ENCODE measurements around the gene RARB.

The RARB gene

DNA sequence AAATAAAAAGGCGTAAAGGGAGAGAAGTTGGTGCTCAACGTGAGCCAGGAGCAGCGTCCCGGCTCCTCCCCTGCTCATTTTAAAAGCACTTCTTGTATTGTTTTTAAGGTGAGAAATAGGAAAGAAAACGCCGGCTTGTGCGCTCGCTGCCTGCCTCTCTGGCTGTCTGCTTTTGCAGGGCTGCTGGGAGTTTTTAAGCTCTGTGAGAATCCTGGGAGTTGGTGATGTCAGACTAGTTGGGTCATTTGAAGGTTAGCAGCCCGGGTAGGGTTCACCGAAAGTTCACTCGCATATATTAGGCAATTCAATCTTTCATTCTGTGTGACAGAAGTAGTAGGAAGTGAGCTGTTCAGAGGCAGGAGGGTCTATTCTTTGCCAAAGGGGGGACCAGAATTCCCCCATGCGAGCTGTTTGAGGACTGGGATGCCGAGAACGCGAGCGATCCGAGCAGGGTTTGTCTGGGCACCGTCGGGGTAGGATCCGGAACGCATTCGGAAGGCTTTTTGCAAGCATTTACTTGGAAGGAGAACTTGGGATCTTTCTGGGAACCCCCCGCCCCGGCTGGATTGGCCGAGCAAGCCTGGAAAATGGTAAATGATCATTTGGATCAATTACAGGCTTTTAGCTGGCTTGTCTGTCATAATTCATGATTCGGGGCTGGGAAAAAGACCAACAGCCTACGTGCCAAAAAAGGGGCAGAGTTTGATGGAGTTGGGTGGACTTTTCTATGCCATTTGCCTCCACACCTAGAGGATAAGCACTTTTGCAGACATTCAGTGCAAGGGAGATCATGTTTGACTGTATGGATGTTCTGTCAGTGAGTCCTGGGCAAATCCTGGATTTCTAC is at the start of gene RARB:
RARB (plus strand) TSS at position 322 of the 847 bp plus-strand sequence; CDS start at position 791, 469 bp downstream.
- DNase-seq, result peak; percentile 29 to 89 (median 61)
- intact Hi-C loops (cut with DNase I), result no loop called here

DNA sequence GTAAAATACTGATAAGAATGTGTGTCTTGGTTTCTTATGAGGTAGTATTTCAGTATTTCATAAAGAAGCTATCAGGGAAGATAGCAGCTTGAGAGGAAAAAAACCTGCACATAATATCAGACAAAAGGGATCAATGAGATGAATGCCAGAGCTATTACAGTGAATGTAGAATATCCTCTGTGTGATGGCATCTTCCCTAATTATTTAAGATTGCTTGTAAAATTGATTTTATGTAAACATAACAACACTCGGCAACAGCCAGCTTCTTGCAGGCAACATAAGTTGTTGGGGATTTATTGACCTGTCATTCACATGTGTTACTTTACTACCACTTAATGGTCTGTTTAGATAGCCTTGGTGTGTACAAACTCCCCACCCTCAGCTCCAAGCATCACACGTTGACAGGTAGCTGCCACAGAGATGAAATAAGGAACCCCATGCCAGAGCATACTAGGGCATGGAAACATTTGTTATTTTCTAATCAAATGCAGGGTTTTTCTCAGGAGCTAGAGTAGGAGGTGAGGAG is 49.2 kb upstream of the RARB start:
- intact Hi-C loops (cut with DNase I), result no loop called here

DNA sequence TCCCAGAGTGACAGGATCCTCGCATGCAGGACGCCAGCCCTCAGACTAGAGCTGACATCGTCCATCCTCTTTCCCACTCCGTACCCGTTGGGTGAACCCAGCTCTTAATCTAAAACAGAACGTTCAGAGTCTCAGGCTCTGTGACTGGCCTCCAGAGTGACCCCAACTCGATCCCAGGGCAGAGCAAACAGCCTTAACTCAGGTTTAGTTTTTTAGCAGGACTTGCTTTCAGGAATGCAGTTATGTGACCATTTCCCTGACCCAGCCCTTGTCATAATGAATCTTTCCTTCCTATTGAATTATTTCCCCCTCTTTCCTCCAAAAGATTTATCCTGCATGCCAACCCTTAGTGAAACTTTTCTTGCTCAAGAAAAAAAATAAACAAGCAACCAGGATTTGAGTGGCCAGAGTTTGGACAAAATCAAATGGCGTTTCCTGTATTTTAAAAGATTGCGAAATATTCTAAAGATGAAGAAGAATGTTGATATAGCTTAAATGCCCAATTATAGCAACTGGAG is 47.8 kb upstream of the RARB start:
- intact Hi-C loops (cut with DNase I), result no loop called here
- DNase-seq, result no peak

More for the DNA sequence above, 49.2 kb upstream of the RARB start:
- DNase-seq, result no peak

DNA sequence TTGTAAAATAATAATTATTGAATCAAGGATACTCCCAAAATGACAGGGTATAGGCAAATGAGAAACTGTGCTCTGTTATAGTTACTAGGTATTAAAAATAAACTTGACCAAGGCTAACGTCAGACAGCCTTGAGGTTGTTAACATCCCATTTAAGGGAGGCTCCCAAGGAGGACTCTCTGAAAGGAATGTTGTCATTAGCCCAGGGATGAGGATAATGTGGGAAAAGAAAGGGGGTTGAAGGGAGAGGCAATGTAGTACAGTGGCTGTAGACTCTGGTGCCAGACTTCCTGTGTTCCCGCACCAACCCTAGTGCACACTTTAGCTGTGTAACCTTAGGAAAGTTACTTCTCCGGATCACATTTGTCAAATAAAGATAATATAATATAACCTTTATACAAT is 47.0 kb upstream of the RARB start:
- intact Hi-C loops (cut with DNase I), result no loop called here
- no peak for DNase-seq

DNA sequence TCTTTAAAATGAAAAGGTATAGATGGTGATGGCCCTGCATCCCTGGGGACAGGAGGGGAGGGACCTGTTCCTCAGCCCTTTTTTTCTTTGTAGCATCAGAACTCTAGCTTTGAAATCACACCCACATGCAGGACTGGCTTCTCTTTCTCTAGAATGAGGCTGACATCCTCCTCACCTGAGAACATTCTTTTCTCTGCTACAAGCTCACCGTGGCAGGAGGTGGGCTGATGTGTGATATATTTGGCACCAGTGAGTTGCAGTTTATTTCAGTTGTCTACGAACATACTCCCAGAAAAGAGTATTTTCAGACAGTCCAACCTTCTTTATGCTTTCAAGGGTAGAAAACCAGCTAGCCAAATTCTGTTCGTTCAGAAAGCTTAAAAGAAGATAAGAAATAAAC is 43.6 kb upstream of the RARB start:
- intact Hi-C loops (cut with DNase I), result no loop called here
- DNase-seq, result no peak

DNA sequence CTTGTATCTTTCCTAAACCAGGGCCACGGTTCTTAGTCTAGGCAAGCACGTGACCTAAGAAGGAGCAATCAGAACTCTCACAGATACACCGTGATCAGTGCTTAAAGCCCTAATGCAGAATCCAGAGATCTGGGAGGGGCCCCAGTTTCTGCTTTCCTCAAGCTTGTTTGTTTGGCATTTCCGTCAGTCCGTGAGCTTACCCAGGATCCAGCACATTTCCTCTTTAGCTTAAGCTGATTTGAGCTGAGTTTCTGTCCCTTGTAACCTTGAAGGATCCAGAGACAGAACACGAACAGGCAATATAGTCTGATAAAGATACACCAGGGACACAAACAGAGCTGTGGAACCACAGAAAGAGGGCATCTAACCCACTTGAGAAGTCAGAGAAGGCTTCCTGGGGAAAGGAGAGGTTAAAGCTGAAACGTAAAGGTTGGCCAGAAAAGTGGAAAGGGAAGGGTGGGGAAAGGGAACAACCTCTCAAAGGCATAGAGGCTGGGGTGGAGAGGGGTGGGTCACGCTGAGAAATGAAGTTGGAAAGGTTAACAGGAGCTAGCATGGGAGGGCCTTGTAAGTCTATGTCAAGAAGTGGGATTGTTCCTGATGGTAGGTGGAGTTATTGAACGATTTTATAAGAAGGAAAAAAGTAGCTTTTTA is 42.1 kb upstream of the RARB start:
- no peak for DNase-seq
- intact Hi-C loops (cut with DNase I), result no loop called here

DNA sequence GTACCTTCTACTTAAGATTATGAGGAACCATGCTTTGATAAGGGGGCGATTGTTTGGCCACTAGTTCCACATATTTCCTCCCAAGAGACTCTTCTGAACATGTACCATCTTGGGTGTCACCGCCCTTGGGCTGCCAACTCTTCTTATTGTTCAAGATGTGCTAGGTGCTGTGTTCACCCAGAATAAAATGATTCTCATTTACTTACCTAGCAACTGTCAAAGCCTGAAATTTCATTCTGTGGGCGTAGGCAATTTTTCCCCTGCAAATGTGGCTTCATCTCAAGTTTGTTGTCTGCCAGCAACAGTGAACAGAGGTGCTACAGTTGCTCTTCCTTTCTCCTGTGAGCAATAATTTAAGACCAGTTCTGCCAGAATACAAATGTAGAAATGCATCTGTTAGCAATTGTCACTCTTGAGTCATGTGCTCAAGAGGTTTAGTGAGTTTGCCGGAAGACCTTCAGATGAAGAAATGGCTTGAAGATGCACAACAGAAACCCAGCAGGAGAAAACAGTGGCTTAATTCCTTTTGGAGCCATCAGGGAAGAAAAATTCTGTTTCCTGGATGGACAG is 41.3 kb upstream of the RARB start:
- intact Hi-C loops (cut with DNase I), result no loop called here
- DNase-seq, result peak in 1 of 10 donors; percentile 12

DNA sequence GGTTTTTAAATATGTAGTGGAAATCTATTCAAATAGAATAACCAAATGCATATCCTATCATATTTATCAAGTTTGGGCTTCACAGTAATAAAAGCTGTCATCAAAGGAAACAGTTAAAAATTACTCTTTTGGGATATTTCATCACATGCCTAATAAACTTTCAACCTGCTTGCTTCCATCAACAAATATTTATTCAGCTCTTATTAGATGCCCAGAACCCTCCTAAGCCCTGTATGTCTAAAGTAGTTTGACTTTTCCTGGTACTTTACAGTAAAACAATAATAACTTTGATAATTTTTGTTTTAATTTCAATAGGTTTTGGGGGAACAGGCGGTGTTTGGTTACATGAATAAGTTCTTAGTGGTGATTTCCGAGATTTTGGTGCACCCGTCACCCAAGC is 37.5 kb upstream of the RARB start:
- no peak for DNase-seq
- intact Hi-C loops (cut with DNase I), result no loop called here

DNA sequence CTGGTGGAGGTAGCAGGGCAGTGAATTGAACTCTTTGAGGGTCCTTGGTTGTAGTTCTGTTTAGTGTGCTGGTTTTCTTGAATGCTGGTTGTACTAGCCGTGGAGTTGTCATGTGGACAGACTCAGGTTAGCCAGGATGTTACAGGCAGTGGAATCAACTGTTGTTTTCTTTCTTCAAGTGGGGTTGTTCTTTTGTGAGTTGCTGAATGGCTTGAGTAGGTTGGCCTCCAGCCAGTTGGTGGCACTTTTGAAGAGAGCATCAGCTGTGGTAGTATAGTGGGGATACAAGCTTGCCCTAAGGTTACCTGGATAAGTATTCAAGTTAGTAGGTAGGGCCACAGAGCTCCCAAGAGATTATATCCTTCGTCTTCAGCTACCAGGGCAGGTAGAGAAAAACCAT is 31.8 kb upstream of the RARB start:
- intact Hi-C loops (cut with DNase I), result no loop called here
- no peak for DNase-seq

DNA sequence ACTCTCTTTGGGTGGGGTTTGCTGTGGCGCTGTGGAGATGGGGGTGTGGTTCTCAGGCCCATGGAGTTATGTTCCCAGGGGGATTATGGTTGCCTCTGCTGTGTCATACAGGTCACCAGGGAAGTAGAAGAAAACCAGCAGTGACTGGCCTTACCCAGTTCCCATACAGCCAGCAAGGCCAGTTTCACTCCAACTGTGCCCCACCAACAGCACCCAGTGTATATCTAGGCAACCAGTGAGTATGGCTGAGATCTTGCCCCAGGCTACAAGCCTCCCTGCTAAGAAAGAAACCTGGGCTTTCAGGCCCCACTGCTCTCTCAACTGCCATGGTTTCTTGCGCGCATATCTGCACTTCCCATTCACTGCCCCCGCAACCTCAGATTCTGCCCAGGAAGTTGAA is 31.4 kb upstream of the RARB start:
- intact Hi-C loops (cut with DNase I), result no loop called here
- no peak for DNase-seq

DNA sequence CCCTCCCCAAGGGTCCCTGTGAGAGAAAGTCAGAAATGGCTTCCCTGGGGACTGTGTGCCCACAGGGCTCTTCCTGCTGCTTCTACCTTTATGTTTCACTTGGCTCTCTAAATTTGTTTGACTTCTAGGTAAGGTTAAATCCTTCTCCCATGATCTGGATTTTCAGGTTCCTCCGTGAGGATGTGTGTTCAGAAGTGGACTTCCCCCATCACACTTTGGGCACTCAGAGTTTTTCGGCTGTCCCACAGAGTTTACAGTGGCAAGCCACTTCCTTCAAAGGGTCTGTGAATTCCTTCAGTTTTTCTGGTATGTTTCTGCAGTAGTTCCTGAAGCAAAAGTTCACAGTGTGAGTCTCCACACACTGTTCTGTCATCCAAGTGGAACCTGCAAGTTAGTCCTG is 30.9 kb upstream of the RARB start:
- intact Hi-C loops (cut with DNase I), result no loop called here
- DNase-seq, result no peak

DNA sequence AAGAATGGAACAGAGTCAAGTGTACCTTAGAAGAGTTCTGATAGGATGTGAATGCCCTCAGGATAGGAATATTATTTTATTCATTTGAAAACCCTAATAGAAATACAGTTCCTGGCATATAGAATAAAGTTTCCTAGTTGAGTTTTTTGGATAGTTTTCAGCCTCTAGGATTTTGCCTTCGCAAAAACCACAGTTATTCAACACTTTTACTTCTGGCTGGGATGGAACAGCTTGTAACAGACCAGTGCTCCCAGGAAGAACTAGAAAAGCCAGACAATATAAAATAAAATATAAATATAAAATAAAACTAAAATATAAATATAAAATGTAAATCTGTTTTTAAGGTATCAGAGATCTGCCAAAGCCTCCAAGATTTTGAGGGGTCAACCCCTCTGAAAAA is 27.5 kb upstream of the RARB start:
- intact Hi-C loops (cut with DNase I), result no loop called here

DNA sequence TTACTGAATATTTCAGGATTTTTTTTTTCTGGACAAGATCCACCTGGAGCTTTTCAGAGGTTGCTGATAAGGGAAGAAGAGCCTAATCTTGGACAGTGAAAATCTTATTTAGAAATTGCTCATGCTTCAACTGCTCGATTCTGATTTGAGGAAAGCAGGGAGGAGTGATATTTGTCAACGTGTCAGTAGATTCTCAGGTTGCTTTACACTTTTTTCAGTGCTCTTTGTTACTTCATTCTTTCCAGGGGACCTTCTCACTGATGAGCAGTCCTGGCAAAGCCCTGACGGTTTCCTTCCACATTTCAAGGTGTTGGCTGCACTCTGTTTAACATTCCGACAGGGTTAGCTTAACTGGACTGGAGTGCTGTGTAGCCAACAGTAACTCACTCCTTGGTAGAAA is 24.1 kb upstream of the RARB start:
- intact Hi-C loops (cut with DNase I), result no loop called here

More for the DNA sequence above, 27.5 kb upstream of the RARB start:
- DNase-seq, result no peak

DNA sequence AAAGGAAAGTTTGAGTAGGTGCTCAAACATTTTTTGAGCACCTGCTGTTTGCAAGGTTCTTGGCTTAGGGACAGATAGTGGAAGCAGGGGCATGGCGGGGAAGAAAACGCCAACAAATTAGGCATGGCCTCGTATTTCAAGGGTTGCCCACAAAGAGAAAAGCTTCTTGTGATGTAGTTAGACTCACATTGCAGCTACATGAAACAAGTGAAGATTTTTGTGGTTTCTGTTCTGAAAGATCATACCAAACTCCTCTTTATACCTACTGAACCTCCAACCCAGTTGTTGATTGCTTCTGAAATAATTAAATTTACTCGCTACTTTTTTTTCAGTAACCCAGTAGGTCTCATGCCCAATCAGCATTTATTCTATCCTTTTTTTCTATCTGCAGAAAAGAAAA is 23.5 kb upstream of the RARB start:
- intact Hi-C loops (cut with DNase I), result no loop called here
- DNase-seq, result no peak

More for the DNA sequence above, 24.1 kb upstream of the RARB start:
- no peak for DNase-seq

DNA sequence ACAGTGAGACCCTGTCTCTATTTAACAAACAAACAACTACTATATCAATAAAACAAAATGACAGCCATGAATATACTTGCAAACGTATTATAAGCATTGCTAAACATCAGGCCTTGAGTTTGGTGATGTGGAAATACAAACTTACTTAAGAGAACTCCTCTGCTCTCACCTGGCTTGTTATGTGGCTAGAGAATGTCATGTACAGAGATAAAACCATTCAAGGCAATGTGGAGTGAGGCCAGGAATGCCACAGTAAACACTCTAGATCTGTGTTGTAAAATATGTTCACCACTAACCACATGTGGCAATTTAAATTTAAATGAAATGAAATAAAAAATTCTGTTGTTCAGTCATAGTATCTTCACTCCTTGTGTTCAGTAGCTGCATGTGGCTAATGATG is 22.7 kb upstream of the RARB start:
- DNase-seq, result no peak
- intact Hi-C loops (cut with DNase I), result no loop called here

DNA sequence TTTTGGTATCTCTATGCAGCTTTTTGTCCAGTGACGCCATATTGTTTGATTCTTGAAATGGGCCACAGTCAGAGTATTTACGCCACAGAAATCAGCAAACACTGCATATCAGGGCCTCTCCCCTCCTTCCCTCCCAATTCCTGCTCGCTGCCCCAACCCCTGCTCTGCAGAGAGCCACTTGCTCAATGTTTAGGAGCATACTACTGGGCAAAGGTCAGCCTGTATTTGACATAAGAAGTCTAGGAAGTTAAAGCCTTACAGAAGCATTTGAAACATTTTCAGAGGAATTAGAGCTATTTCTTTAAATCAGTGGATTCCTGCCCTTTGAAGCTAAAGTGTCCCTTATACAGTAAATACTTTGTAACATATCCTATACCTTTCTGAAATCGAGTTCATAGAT is 17.4 kb upstream of the RARB start:
- intact Hi-C loops (cut with DNase I), result no loop called here
- no peak for DNase-seq

DNA sequence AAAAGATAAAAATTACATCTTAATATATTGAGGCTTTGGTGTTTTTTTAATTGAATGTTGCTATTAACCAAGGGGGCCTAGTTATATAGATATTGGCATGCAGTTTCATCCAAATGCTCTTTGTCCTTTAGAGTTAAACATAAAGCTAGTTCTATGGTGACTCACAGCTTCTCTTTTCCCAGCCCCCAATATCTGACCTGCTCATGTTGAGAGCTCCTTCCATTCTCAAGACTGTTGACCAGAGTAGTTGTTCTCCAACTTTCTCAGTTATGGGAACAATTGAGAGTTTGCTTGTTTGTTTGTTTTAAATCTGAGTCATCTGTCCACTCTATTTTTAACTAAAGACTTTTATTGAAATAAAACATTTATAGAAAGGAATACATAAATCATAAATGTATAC is 15.8 kb upstream of the RARB start:
- DNase-seq, result no peak
- intact Hi-C loops (cut with DNase I), result no loop called here

DNA sequence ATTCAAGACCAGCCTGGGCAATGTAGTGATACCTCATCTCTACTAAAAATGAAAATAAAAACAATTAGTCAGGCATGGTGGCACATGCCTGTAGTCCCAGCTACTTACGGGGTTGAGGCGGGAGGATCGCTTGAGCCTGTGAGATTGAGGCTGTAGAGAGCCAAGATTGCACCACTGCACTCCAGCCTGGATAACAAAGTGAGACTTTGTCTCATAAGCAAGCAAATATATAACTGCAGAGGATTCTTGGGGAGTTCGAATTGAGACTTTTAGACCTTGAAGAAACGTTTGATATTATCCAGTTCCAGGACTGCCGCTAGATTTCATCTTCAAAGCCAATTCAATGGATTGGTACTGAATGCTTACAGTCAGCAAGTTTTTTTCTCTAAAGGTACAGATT is 11.9 kb upstream of the RARB start:
- DNase-seq, result no peak
- intact Hi-C loops (cut with DNase I), result no loop called here

DNA sequence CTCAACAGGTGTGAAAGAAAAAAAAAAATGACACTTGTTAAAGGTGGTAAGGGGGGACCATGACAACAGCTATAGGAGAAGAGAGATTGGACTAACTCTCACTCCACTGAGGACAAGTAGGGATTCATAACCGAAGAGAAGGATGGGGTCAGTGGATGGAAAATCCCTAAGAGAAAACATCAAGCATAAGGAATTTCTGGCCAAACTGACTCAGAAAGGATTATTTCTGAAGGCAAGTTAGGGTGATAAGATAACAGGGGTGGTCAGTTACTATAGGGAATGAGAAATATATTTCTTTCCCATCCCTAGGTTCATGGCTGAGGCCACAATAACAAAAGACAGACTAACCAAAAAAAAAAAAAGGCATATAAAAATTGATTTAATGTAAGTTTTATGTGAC is 9.5 kb upstream of the RARB start:
- DNase-seq, result no peak
- intact Hi-C loops (cut with DNase I), result no loop called here

DNA sequence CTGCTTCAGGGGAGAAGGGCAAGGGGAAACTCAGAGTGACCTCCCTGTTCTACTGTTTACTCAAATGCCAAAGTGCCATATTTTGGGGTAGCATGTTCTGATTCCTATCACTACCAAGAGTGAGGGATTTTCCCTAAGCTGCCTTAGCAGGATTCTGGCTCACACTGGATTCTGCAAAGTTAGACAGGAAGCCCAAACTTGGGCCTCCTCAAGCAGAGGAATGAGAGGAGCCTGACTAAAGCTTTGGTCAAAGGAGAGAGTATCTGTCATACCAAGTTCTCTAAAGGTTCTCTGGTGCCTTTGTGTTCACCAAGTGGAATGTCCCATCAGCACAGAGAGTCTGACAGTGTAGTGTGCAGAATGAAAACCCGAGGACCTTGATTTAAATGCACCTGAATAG is 8.8 kb upstream of the RARB start:
- no peak for DNase-seq
- intact Hi-C loops (cut with DNase I), result no loop called here

DNA sequence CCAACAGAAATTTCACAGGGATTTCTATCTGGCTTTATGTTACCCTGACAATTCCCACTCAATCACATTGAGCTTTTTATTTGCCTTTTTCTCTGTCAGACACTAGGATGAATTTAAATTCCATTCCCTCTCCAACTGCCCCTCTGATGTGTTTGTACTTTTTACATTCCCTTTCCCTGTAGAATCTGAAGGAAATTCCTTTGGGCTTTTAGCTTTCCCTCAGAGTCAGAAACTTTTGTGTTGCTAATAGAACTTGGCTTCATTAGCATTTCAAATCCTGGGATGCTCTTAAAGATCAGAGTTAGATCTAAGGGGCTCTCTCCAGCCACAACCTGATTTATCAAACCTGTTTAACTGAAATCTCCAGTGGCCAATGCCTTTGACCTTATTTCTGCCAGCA is 7.9 kb upstream of the RARB start:
- intact Hi-C loops (cut with DNase I), result no loop called here
- no peak for DNase-seq
